NCI-H2081 treated with DMSO at 0.1 percent for 48 hours (cell line): ENCODE data around the gene EIF3CL.
"Not testable (repeated sequence)": the region's sequence is repeated elsewhere in the genome, so short reads cannot be mapped to it uniquely, and the experiment has no call there.

ENCODE experiments used
- DNase-seq: peaks from one replicate; lab custom pipeline; 2025; lab: John Stamatoyannopoulos, UW

EIF3CL gene

GRCh38 chr16:28403220-28404072 is at the start of gene EIF3CL:
EIF3CL (minus strand) TSS chr16:28403841; CDS start chr16:28403618, 223 bp downstream.
- not testable (repeated sequence) for DNase-seq

- DNase-seq, result not testable (repeated sequence)
Measured at GRCh38 chr16:28447081-28447480, 43.4 kb upstream of the EIF3CL start.

GRCh38 chr16:28446388-28446787 is 42.7 kb upstream of the EIF3CL start:
- DNase-seq, result not testable (repeated sequence)

DNA sequence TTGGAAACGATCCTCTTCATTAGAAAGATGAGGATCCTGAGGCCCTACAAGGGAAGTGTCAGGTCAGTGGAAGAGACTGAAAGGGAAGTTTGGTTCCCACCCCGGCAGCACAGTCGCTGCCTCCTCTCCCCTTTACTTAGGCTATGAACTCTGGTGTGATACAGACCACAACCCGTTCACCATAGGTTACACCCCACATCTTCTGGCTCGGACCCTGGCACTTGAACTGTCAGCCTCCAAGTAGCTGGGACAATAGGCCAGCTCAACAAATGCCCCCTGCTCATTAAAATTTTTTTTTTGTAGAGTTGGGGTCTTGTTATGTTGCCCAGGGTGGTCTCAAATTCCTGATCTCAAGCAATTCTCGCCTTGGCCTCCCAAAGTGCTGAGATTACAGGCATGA is 40.3 kb upstream of the EIF3CL start:
- not testable (repeated sequence) for DNase-seq

DNA sequence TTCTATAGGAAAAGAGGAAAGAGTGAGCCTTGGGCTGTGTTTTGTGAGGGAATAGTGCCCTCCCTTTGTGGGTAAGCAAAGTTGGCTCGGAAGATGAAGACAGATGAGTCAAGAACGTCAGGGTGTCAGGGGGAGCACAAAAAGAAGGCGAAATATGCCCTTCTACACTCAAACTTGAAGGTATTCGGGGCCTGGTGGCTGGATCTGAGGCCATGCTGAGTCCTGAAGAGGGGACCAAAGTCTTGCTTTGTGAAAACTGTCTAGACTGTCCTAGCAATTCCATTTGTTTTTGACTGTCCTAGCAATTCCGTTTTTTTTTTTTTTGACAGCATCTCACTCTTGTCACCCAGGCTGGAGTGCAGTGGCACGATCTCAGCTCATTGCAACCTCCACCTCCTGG is 35.3 kb upstream of the EIF3CL start:
- not testable (repeated sequence) for DNase-seq

DNA sequence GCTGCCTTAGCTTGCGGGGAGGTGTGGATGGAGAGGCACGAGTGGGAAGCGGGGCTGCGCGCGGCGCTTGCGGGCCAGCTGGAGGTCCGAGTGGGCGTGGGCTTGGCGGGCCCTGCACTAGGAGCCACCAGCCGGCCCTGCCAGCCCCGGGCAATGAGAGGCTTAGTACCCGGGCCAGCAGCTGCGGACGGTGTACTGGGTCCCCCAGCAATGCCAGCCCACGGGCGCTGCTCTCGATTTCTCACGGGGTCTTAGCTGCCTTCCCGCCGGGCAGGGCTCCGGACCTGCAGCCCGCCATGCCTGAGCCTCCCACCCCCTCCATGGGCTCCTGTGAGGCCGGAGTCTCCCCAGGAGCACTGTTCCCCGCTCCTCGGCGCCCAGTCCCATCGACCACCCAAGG is 31.7 kb upstream of the EIF3CL start:
- not testable (repeated sequence) for DNase-seq

GRCh38 chr16:28426060-28426680 is 22.5 kb upstream of the EIF3CL start:
- DNase-seq, result not testable (repeated sequence)

- DNase-seq, result not testable (repeated sequence)
Measured at GRCh38 chr16:28421071-28421750, 17.6 kb upstream of the EIF3CL start.

DNA sequence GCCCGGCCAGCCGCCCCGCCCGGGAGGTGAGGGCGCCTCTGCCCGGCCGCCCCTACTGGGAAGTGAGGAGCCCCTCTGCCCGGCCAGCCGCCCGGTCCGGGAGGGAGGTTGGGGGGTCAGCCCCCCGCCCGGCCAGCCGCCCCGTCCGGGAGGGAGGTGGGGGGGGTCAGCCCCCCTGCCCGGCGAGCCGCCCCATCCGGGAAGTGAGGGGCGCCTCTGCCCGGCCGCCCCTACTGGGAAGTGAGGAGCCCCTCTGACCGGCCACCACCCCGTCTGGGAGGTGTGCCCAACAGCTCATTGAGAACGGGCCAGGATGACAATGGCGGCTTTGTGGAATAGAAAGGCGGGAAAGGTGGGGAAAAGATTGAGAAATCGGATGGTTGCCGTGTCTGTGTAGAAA is 13.4 kb upstream of the EIF3CL start:
- DNase-seq, result not testable (repeated sequence)

DNA sequence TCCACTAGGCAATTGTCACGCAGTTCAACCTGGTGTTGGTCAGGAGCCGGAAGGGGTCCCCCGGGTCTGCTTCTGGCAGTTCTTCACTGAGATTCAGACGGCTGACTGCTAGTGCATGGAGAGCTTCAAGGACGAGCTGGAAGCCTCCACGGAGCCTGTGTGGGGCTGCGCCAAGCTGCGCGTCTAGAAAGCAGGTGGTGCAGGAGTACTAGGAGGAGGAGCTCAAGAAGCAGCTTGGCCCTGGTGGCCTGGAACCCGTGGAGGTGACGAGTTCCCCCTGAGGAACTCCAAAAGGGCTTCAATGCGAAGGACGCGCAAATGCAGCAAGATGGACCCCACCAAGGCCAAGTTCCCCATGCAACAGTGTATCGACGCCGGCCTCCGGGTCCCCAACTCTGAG is 10.9 kb upstream of the EIF3CL start:
- DNase-seq, result not testable (repeated sequence)

DNA sequence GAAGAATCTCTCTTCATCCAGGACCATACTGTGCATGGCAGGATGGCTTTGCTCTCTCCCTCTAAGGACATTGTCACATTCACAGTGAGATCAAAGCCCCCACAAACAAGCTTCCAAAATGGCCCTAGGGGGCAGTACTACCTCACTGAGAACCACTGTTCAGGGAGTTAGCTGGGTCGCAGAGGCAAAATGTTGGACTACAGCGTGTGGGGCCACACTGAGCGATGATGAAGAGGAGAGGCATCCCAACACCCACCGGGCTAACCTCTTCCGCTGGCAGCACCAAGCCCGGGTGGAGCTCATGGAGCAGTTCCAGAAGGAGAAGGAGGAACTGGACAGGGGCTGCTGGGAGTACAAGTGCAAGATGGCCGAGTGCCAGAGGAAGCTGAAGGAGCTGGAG is 9.9 kb upstream of the EIF3CL start:
- DNase-seq, result not testable (repeated sequence)

GRCh38 chr16:28392054-28392453 is 11.6 kb downstream of the EIF3CL start:
- DNase-seq, result not testable (repeated sequence)

GRCh38 chr16:28382177-28382867 is 21.3 kb downstream of the EIF3CL start:
- DNase-seq, result not testable (repeated sequence)

- DNase-seq, result not testable (repeated sequence)
Measured at GRCh38 chr16:28377822-28378221, 25.8 kb downstream of the EIF3CL start.

DNA sequence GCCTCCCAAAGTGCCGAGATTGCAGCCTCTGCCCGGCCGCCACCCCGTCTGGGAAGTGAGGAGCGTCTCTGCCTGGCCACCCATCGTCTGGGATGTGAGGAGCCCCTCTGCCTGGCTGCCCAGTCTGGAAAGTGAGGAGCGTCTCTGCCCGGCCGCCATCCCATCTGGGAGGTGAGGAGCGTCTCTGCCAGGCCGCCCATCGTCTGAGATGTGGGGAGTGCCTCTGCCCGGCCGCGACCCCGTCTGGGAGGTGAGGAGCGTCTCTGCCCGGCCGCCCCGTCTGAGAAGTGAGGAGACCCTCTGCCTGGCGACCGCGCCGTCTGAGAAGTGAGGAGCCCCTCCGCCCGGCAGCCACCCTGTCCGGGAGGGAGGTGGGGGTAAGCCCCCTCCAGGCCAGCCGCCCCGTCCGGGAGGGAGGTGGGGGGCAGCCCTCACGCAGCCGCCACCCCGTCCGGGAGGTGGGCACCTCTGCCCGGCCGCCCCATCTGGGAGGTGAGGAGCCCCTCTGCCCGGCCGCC is 26.5 kb downstream of the EIF3CL start:
- DNase-seq, result not testable (repeated sequence)

- DNase-seq, result not testable (repeated sequence)
Measured at GRCh38 chr16:28375115-28375514, 28.5 kb downstream of the EIF3CL start.

- DNase-seq, result not testable (repeated sequence)
Measured at GRCh38 chr16:28374281-28374680, 29.4 kb downstream of the EIF3CL start.

GRCh38 chr16:28367926-28368325 is 35.7 kb downstream of the EIF3CL start:
- not testable (repeated sequence) for DNase-seq

- not testable (repeated sequence) for DNase-seq
Measured at GRCh38 chr16:28364268-28365173, 39.1 kb downstream of the EIF3CL start.

- DNase-seq, result not testable (repeated sequence)
Measured at GRCh38 chr16:28363408-28363807, 40.2 kb downstream of the EIF3CL start, which contains the start of gene NPIPB6. NPIPB6 (minus strand) TSS chr16:28363508; CDS start chr16:28362822, 686 bp downstream.
